PC-9 (cell line): Measurements from ENCODE around the gene RBM38. TPM values are rescaled to one million over a fixed set of nuclear protein-coding genes. Genes with fewer than 3 reads are reported as not detected.

ENCODE experiments used
- BruUV-seq: library from RNA; stranded (reverse); fragments of 400-500 nt; replicated peaks from 2 replicates; lab custom pipeline; 2021; lab: Mats Ljungman, UMichigan
- CTCF ChIA-PET: fragments of 300-600 bp; sonication (Branson Sonifier 250); formaldehyde crosslinking; loops from one replicate; lab custom pipeline; 2022; ENCODE audit warnings: antibody characterized with exemption; lab: Charles Lee
- POLR2A ChIA-PET: fragments of 300-600 bp; sonication (Branson Sonifier 250); formaldehyde crosslinking; loops from one replicate; lab custom pipeline; 2022; ENCODE audit warnings: antibody characterized with exemption; ENCODE audit not compliant: unreplicated experiment; lab: Charles Lee
- DNase-seq, 2 experiments: peaks; one replicate each; pipeline versions ENCODE4 v3.0.0 to v3.0.0-alpha.2; 2015 to 2022; ENCODE audit warnings: mixed read lengths in 1 of 2
- H2AFZ ChIP-seq: fragments of 200-600 bp; sonication (generic); 2 replicates; pipeline ENCODE4 v1.8.1; 2017; ENCODE audit warnings: antibody characterized with exemption
- H3F3A ChIP-seq: fragments of 200-600 bp; sonication (generic); 2 replicates; pipeline ENCODE4 v1.8.1; 2017; ENCODE audit warnings: antibody characterized with exemption, mild to moderate bottlenecking, low read depth; ENCODE audit not compliant: insufficient read depth
- H3K27ac ChIP-seq: fragments of 200-600 bp; sonication (generic); 2 replicates; pipeline ENCODE4 v1.6.1; 2016; ENCODE audit warnings: mixed run types
- H3K27me3 ChIP-seq: fragments of 200-600 bp; sonication (generic); 2 replicates; pipeline ENCODE4 v1.6.1; 2016; ENCODE audit warnings: low read depth, mixed run types; ENCODE audit not compliant: insufficient read depth
- H3K36me3 ChIP-seq: fragments of 200-600 bp; sonication (generic); 2 replicates; pipeline ENCODE4 v1.6.1; 2016; ENCODE audit warnings: low read depth, mixed run types
- H3K4me1 ChIP-seq: fragments of 200-600 bp; sonication (generic); replicated peaks from 2 replicates; pipeline ENCODE4 v1.6.1; 2016; ENCODE audit warnings: mixed run types; ENCODE audit not compliant: insufficient read depth
- H3K4me2 ChIP-seq: fragments of 200-600 bp; sonication (generic); 2 replicates; pipeline ENCODE4 v1.6.1; 2017; ENCODE audit warnings: mixed run types
- H3K4me3 ChIP-seq: fragments of 200-600 bp; sonication (generic); 2 replicates; pipeline ENCODE4 v1.6.1; 2016; ENCODE audit warnings: mixed run types
- H3K79me2 ChIP-seq: fragments of 200-600 bp; sonication (generic); 2 replicates; pipeline ENCODE4 v1.6.1; 2017; ENCODE audit warnings: low read depth, mixed run types
- H3K9me2 ChIP-seq: fragments of 200-600 bp; sonication (generic); 2 replicates; pipeline ENCODE4 v1.8.1; 2017; ENCODE audit warnings: mild to moderate bottlenecking; ENCODE audit not compliant: insufficient read depth
- H3K9me3 ChIP-seq: fragments of 200-600 bp; sonication (generic); 2 replicates; pipeline ENCODE4 v1.8.1; 2016; ENCODE audit warnings: low read depth; ENCODE audit not compliant: insufficient read depth
- H4K20me1 ChIP-seq: fragments of 200-600 bp; sonication (generic); 2 replicates; pipeline ENCODE4 v1.8.1; 2017; ENCODE audit not compliant: insufficient read depth
- EZH2 ChIP-seq: fragments of 200-600 bp; sonication (generic); IDR thresholded peaks from 2 replicates; pipeline ENCODE4 v1.8.0; 2017; ENCODE audit warnings: antibody characterized with exemption, low read depth
- intact Hi-C: fragments of 100-400 bp; cut with micrococcal nuclease; formaldehyde crosslinking; loops from one replicate; pipeline ENCODE4 v1.10.0; 2022; ENCODE audit not compliant: unreplicated experiment
- total RNA-seq: library from RNA; stranded (reverse); gene quantifications from 2 replicates; pipeline ENCODE4 v1.2.3, GENCODE V29; 2021
- TF ChIP-seq, protein P1 (sequence below): fragments of 200-600 bp; sonication (generic); conservative IDR thresholded peaks from 2 replicates; pipeline ENCODE4 v1.6.1; 2017; ENCODE audit warnings: mixed run types, antibody characterized with exemption, mild to moderate bottlenecking, moderate library complexity

The RBM38 gene
- total RNA-seq, 1 experiment from 2014 or later, result 25.6 TPM

DNA sequence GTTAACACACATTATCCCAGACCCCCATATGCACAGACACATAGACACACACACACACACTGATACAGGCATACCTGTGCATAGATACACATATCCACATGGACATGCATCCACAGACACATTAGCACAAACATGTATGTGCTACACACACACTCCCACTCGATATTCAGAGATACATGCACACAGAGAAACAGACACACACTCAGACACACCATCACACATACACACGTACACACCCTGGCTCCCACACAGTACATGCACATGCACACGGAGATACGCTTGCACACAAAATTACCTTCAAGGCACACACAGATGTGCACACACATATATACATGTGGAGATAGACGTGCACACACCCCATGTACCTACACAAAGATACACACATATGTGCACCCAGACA, 19.7 kb downstream of the RBM38 start:
- Histone ChIP-seq H3K27me3 (no peaks in the 10 kb centered on the region), H3K4me3 (no peak overlapping the region), H3K9me2 (no peaks in the 10 kb centered on the region), H3K9me3 (no peaks in the 10 kb centered on the region), H3F3A (no peaks in the 10 kb centered on the region), H3K27ac (no peak overlapping the region), H3K4me1 (no peaks in the 10 kb centered on the region), H3K36me3 (no peaks in the 10 kb centered on the region), H3K79me2 (no peaks in the 10 kb centered on the region), H4K20me1 (no peaks in the 10 kb centered on the region; the same call in 1 of the 2 replicates), H3K4me2 (no peak overlapping the region), H2AFZ (no peak overlapping the region)
- ChIA-PET POLR2A (interaction anchor here (0.6 kb wide), 1 partner anchor 382 kb away, joined by 3 read pairs; no protein-coding TSS in a partner anchor), CTCF (no interaction called here)
- TF ChIP-seq EZH2, result no peak
- TF ChIP-seq, protein P1, sequence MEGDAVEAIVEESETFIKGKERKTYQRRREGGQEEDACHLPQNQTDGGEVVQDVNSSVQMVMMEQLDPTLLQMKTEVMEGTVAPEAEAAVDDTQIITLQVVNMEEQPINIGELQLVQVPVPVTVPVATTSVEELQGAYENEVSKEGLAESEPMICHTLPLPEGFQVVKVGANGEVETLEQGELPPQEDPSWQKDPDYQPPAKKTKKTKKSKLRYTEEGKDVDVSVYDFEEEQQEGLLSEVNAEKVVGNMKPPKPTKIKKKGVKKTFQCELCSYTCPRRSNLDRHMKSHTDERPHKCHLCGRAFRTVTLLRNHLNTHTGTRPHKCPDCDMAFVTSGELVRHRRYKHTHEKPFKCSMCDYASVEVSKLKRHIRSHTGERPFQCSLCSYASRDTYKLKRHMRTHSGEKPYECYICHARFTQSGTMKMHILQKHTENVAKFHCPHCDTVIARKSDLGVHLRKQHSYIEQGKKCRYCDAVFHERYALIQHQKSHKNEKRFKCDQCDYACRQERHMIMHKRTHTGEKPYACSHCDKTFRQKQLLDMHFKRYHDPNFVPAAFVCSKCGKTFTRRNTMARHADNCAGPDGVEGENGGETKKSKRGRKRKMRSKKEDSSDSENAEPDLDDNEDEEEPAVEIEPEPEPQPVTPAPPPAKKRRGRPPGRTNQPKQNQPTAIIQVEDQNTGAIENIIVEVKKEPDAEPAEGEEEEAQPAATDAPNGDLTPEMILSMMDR, result no peak
- intact Hi-C loops, result no loop called here
- no TSS peak for BruUV-seq
- no peak for DNase-seq

DNA sequence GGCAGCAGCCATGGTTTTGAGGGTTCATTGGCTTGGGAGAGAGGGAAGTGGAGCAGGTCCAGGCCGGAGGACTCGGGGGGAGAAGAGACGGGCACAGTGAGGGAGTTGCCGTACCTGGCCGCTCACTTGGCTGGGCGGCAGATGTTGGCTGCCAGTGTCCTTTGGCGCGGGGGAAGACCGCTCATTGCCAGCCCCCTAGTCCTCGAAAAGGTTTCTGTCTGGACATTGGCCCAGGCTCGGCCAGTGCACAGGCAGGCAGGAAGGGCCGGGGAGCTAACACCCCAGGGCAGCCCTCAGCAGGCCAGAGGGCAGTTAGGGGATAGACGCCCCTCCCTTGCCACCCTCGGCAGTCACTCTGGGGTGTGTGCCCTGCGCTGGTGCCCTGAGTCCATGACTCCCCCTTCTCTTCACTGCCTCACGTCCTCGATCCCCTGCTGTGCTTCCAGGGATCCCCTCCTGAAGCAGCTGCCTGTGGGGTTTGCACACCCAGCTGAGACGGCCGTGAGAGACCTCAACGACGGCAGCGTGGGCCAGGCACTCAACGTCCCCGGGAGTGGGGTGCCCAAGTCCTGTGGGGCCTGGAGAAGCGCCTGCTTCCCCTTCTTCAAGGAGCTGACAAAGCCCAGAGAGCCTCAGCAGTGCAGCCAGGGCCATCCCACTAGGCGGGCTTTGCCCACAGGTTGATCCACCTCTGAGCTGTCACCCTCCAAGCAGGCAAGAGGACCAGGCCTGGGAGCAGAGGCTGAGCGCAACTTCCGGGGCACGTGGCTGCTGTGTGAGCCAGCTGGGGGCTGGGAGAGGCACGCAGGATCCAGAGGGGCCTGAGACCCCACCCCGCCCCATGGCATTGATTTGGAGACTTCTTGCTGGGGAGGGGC, 20.4 kb downstream of the RBM38 start:
- Histone ChIP-seq H3K79me2 (no peaks in the 10 kb centered on the region), H3K27me3 (no peaks in the 10 kb centered on the region), H3K4me1 (no peaks in the 10 kb centered on the region), H3K4me2 (no peak overlapping the region), H3K9me2 (no peaks in the 10 kb centered on the region), H3K4me3 (no peak overlapping the region), H2AFZ (no peak overlapping the region), H3K9me3 (no peaks in the 10 kb centered on the region), H3K27ac (no peak overlapping the region), H3F3A (no peaks in the 10 kb centered on the region), H3K36me3 (no peaks in the 10 kb centered on the region), H4K20me1 (no peaks in the 10 kb centered on the region; the same call in 1 of the 2 replicates)
- no peak for DNase-seq
- TF ChIP-seq, protein P1, result no peak
- TF ChIP-seq EZH2, result no peak
- no TSS peak for BruUV-seq
- ChIA-PET POLR2A (no interaction called here), CTCF (interaction anchor here (0.6 kb wide), 1 partner anchor 352 kb away, joined by 3 read pairs; no protein-coding TSS in a partner anchor)
- intact Hi-C loops, result no loop called here

DNA sequence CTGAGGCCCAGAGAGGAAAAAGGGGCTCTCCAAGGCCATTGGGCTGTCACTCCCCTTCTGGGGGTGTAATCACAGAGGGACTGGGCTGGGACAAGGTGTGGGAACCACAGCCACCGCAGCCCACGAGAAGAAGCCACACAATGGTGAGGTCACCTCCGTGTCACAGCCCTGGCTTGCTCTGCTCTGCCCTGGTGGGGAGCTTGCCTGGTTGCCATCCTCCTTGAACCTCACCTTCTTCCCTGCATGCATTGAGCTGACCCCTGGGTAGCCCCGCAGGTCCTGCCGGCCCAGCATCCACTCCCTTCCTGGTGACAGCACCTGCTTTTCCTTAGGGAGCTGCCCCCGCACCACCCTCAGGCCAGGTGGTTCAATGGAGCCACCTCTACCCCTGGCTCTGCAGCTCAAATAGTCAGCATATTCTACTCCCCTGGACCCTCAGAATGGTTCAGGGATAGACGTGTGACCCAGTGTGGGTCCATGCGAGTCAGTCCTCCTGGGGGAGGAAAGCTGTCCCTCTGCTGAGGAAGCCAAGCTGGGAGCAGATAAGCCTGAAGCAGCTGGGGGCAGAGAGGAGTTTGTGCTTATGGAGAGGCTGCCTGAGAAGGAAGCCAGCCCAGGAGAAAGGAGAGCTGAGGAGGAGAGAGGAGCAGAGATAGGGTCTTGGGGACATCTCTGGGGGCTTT, 21.3 kb downstream of the RBM38 start:
- no peak overlapping the region for H3K4me2 ChIP-seq
- POLR2A ChIA-PET, result interaction anchor here (1.0 kb wide), 1 partner anchor 96 kb away, joined by 6 read pairs; no protein-coding TSS in a partner anchor
- no peak for DNase-seq
- BruUV-seq, result no TSS peak
- H2AFZ ChIP-seq, result no peak overlapping the region
- TF ChIP-seq EZH2, result no peak
- TF ChIP-seq, protein P1, result no peak
- H3K27ac ChIP-seq, result no peak overlapping the region
- H3K4me1 ChIP-seq, result no peaks in the 10 kb centered on the region
- intact Hi-C loops, result no loop called here
- no peaks in the 10 kb centered on the region for H3K27me3 ChIP-seq
- H3K36me3 ChIP-seq, result no peaks in the 10 kb centered on the region
- no peaks in the 10 kb centered on the region for H3K9me3 ChIP-seq
- H3F3A ChIP-seq, result no peaks in the 10 kb centered on the region
- CTCF ChIA-PET, result no interaction called here
- no peaks in the 10 kb centered on the region for H3K79me2 ChIP-seq
- no peaks in the 10 kb centered on the region for H3K9me2 ChIP-seq
- no peak overlapping the region for H3K4me3 ChIP-seq
- H4K20me1 ChIP-seq, result no peaks in the 10 kb centered on the region; the same call in 1 of the 2 replicates
